ENCODE data around the gene SPATA3.

SPATA3 gene

GRCh38 chr2:231050018-231050901 lies 54.3 kb downstream of the SPATA3 start:
- DNase-seq (ENCODE audit: low read depth) = no peak

- no peak for DNase-seq (ENCODE audit: low read depth)
Observed at GRCh38 chr2:231051116-231051515, 55.2 kb downstream of the SPATA3 start.

GRCh38 chr2:231052494-231053451 lies 56.9 kb downstream of the SPATA3 start:
- peak; percentile 67 for DNase-seq (ENCODE audit: low read depth)

GRCh38 chr2:231053846-231054245 lies 57.9 kb downstream of the SPATA3 start:
- no peak for DNase-seq (ENCODE audit: low read depth)

GRCh38 chr2:231056453-231057416 lies 60.8 kb downstream of the SPATA3 start, which contains the start of gene PSMD1:
Gene PSMD1, plus strand, starts transcription at chr2:231056867. Its CDS starts 159 bp downstream, at chr2:231057026.
- peak; percentile 87 for DNase-seq (ENCODE audit: low read depth)

GRCh38 chr2:231057590-231057989 lies 61.7 kb downstream of the SPATA3 start:
- no peak for DNase-seq (ENCODE audit: low read depth)

Data from stimulated activated CD8-positive, alpha-beta memory T cell treated with anti-CD3 and anti-CD28 coated beads, Interleukin-12 subunit alpha, Interleukin-12 subunit beta, amount 100 ng/mL, for 4 hours (primary cell).